Suprapubic skin (tissue), 4 donors: Measurements from ENCODE around the gene HSPA1A.

ENCODE experiments used
- CTCF ChIP-seq, 2 donors: fragments of 200-600 bp in 1 of 2; fragments of 450-650 bp in 1 of 2; sonication (generic) in 1 of 2; IDR thresholded peaks; one replicate each; pipeline ENCODE4 v1.5.1; 2016 to 2019; ENCODE audit warnings: antibody characterized with exemption in 2 of 2, mild to moderate bottlenecking in 1 of 2, moderate library complexity in 1 of 2
- POLR2A ChIP-seq, 2 donors: fragments of 450-650 bp; IDR thresholded peaks; one replicate each; pipeline ENCODE4 v1.6.1; 2017; ENCODE audit warnings: antibody characterized with exemption in 2 of 2, mild to moderate bottlenecking in 2 of 2, moderate library complexity in 2 of 2
- POLR2AphosphoS5 ChIP-seq, 3 donors: sonication (generic); formaldehyde crosslinking; IDR thresholded peaks; one replicate each; pipeline ENCODE4 v1.6.1; 2017; ENCODE audit warnings: antibody characterized with exemption in 3 of 3

GRCh38 chr6:31791324-31792089, 23.8 kb upstream of the HSPA1A start:
- peak in 1 of 2 donors; percentile 54 for TF ChIP-seq CTCF (IDR thresholded peaks at IDR 0.05)
- TF ChIP-seq POLR2A (IDR thresholded peaks at IDR 0.05), result no peak
- no peak for TF ChIP-seq POLR2AphosphoS5 (IDR thresholded peaks at IDR 0.05)
